ENCODE results near the gene TEX29. TPM values are rescaled to one million over a fixed set of nuclear protein-coding genes. Genes with fewer than 3 reads are reported as not detected.

TEX29 gene
- total RNA-seq, 1 experiment from 2014 or later: 0.33 TPM

GRCh38 chr13:111304041-111304544 is 16.3 kb upstream of the TEX29 start:
- peaks cover 4% of the 10 kb centered on the region for H3K9me3 ChIP-seq (ENCODE audit: control insufficient read depth, low read depth, low read length)
- H3K27ac Mint-ChIP-seq: no peak overlapping the region
- H3K23me2 ChIP-seq (ENCODE audit: insufficient read length, low read depth, low read length, poor library complexity, severe bottlenecking): no peaks in the 10 kb centered on the region
- H3K18ac ChIP-seq (ENCODE audit: insufficient read length, low read depth, low read length): no peak overlapping the region
- no peak overlapping the region for H2AFZ ChIP-seq (ENCODE audit: low read length)
- H3K23ac ChIP-seq (ENCODE audit: insufficient read length, low read depth, low read length): no peak overlapping the region
- H3K9ac ChIP-seq (ENCODE audit: extremely low read depth, insufficient read length, low read length): no peak overlapping the region
- peaks cover 55 to 80% (median 75%) of the 10 kb centered on the region in 3 experiments for H3K36me3 Mint-ChIP-seq (ENCODE audit: insufficient read depth in 1 of 3, low read depth in 3 of 3)
- no peak overlapping the region for H2AK5ac ChIP-seq (ENCODE audit: insufficient read length, low read length)
- WGBS (ENCODE audit: extremely low coverage, insufficient read length, low lambda C conversion rate): no CpG with 5 or more reads among the region's 15 CpGs
- no peak overlapping the region for H3K56ac ChIP-seq (ENCODE audit: insufficient read length, low read depth, low read length)
- no peak for DNase-seq
- peaks cover 6 to 9% of the 10 kb centered on the region in 2 experiments; a peak in 4 of 5 replicates for H3K9me3 Mint-ChIP-seq
- no peak overlapping the region for H4K91ac ChIP-seq (ENCODE audit: insufficient read length, low read depth, low read length)
- TF ChIP-seq, protein P1, sequence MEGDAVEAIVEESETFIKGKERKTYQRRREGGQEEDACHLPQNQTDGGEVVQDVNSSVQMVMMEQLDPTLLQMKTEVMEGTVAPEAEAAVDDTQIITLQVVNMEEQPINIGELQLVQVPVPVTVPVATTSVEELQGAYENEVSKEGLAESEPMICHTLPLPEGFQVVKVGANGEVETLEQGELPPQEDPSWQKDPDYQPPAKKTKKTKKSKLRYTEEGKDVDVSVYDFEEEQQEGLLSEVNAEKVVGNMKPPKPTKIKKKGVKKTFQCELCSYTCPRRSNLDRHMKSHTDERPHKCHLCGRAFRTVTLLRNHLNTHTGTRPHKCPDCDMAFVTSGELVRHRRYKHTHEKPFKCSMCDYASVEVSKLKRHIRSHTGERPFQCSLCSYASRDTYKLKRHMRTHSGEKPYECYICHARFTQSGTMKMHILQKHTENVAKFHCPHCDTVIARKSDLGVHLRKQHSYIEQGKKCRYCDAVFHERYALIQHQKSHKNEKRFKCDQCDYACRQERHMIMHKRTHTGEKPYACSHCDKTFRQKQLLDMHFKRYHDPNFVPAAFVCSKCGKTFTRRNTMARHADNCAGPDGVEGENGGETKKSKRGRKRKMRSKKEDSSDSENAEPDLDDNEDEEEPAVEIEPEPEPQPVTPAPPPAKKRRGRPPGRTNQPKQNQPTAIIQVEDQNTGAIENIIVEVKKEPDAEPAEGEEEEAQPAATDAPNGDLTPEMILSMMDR (conservative IDR thresholded peaks at IDR 0.05): no peak
- no peak overlapping the region for H2BK5ac ChIP-seq (ENCODE audit: insufficient read length, low read length)
- H2BK12ac ChIP-seq (ENCODE audit: insufficient read length, low read depth, low read length): no peak overlapping the region
- H3T11ph ChIP-seq (ENCODE audit: low read length): no peak overlapping the region
- H3K79me1 ChIP-seq (ENCODE audit: insufficient read depth, low read depth, low read length, poor library complexity, severe bottlenecking): no peaks in the 10 kb centered on the region
- no peak overlapping the region for H3K4me2 ChIP-seq (ENCODE audit: insufficient read depth, insufficient read length, low read length)
- no peak overlapping the region for H2BK15ac ChIP-seq (ENCODE audit: low read depth, low read length)
- no peak overlapping the region for H2BK120ac ChIP-seq (ENCODE audit: low read depth, low read length, poor library complexity, severe bottlenecking)
- H3K27me3 ChIP-seq (ENCODE audit: insufficient read depth, low read length): no peaks in the 10 kb centered on the region
- no peak overlapping the region for H3K4ac ChIP-seq (ENCODE audit: low read depth, low read length)
- H4K20me1 ChIP-seq (ENCODE audit: control insufficient read depth, insufficient read depth, insufficient read length): no peaks in the 10 kb centered on the region
- no peak overlapping the region for H3K4me3 Mint-ChIP-seq
- no peaks in the 10 kb centered on the region for H3K4me1 Mint-ChIP-seq
- H4K8ac ChIP-seq (replicated peaks; ENCODE audit: insufficient read length, low read depth, low read length): no peak overlapping the region
- peaks cover 2% of the 10 kb centered on the region; the same call in 1 of the 2 replicates for H3K79me2 ChIP-seq (ENCODE audit: insufficient read depth, low read length)
- no peak overlapping the region for H3K14ac ChIP-seq (ENCODE audit: insufficient read depth, low read length)
- H2BK20ac ChIP-seq (ENCODE audit: low read depth, low read length, poor library complexity, severe bottlenecking): no peak overlapping the region
- H4K5ac ChIP-seq (ENCODE audit: insufficient read length, low read depth, low read length): no peak overlapping the region
- no peaks in the 10 kb centered on the region for H3K4me1 ChIP-seq (ENCODE audit: insufficient read depth, low read length)
- H3K27me3 Mint-ChIP-seq (ENCODE audit: low read depth): no peaks in the 10 kb centered on the region
- H3K27ac ChIP-seq (ENCODE audit: insufficient read length, low read depth, low read length): no peak overlapping the region
